Uterus (tissue), 2 donors: Measurements from ENCODE around the gene ACBD5.

Source experiments
- POLR2A ChIP-seq, 2 donors: fragments of 450-650 bp; IDR thresholded peaks; one replicate each; pipeline ENCODE4 v1.6.1; 2016; ENCODE audit warnings: antibody characterized with exemption in 2 of 2, mild to moderate bottlenecking in 1 of 2, moderate library complexity in 1 of 2
- TF ChIP-seq, protein P1 (sequence below), 4 experiments: fragments of 200-600 bp in 2 of 4; fragments of 450-650 bp in 2 of 4; sonication (generic) in 2 of 4; IDR thresholded peaks; one replicate each; pipeline ENCODE4 v1.5.1; 2016 to 2019; ENCODE audit warnings: antibody characterized with exemption in 4 of 4, mild to moderate bottlenecking in 2 of 4, moderate library complexity in 1 of 4

DNA sequence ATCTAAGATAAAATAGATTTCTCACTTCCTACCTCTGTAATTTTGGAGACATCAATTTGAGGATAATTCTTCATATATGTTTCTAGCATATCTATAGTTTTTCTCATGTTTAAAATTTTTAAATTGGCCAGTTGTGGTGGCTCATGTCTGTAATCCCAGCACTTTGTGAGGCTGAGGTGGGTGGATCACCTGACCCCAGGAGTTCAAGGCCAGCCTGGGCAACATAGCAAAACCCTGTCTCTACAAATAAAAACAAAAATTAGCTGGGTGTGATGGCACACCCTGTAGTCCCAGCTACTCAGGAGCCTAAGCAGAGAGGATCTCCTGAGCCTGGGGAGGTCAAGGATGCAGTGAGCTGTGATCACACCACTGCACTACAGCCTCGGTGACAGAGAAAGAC lies 4.9 kb downstream of the ACBD5 start:
- TF ChIP-seq, protein P1, sequence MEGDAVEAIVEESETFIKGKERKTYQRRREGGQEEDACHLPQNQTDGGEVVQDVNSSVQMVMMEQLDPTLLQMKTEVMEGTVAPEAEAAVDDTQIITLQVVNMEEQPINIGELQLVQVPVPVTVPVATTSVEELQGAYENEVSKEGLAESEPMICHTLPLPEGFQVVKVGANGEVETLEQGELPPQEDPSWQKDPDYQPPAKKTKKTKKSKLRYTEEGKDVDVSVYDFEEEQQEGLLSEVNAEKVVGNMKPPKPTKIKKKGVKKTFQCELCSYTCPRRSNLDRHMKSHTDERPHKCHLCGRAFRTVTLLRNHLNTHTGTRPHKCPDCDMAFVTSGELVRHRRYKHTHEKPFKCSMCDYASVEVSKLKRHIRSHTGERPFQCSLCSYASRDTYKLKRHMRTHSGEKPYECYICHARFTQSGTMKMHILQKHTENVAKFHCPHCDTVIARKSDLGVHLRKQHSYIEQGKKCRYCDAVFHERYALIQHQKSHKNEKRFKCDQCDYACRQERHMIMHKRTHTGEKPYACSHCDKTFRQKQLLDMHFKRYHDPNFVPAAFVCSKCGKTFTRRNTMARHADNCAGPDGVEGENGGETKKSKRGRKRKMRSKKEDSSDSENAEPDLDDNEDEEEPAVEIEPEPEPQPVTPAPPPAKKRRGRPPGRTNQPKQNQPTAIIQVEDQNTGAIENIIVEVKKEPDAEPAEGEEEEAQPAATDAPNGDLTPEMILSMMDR (IDR thresholded peaks at IDR 0.05): no peak
- TF ChIP-seq POLR2A (IDR thresholded peaks at IDR 0.05): no peak
